ENCODE data around the gene BAZ1A.

- TF ChIP-seq CTCF (IDR thresholded peaks at IDR 0.05), result no peak
- TF ChIP-seq POLR2A (IDR thresholded peaks at IDR 0.05; ENCODE audit: low read depth), result no peak
- TF ChIP-seq EP300 (IDR thresholded peaks at IDR 0.05), result no peak
Observed at GRCh38 chr14:34835312-34835711, 39.8 kb downstream of the BAZ1A start.

Data from esophagus muscularis mucosa (tissue), 4 donors.